CD4-positive, alpha-beta T cell treated with Interleukin-15 for 1 hour (primary cell): Measurements from ENCODE around the gene IRF2BP2.

ENCODE experiments used
- DNase-seq: peaks from one replicate; pipeline ENCODE4 v3.0.0-alpha.2; 2020

The IRF2BP2 gene

DNA sequence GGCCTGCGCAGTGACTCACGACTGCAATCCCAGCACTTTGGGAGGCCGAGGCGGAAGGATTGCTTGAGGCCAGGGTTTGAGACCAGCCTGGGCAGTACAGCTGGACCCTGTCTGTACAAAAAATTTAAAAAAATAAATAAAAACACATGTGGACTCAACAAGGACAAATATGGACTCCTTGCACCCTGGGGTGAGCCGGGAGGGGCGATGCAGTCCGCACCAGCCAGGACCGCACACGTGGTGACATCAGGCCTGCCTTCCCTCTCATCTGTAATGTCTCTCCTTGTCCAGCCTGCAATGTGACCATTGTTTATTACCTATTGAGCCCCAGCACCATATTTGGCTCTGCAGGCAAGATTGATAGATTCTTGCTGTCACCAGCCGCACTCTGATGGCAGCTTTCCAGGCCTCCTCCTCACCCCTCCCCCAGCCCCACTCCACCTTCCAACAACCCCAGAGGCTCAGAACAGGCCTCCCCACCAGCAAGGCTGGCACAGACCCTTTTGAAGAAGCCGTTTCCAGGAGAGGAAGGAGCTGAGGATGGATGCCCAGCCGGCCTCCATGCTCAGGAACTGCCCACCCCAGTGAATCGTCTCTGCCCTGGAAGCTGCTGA, 55.2 kb downstream of the IRF2BP2 start:
- DNase-seq = no peak
